GM18508 (cell line): ENCODE data around the gene SERPINB7.
"Not testable (repeated sequence)": the region's sequence is repeated elsewhere in the genome, so short reads cannot be mapped to it uniquely, and the experiment has no call there.

Source experiments
- ATAC-seq: cut with Tn5 transposase; IDR thresholded peaks from one replicate; pipeline ENCODE4 v1.9.1; 2021; ENCODE audit warnings: moderate number of reproducible peaks; ENCODE audit not compliant: insufficient read depth, unreplicated experiment

Gene SERPINB7

GRCh38 chr18:63775166-63775730 lies at the start of gene SERPINB7:
TSS of gene SERPINB7 (plus strand) at chr18:63775418. CDS start at chr18:63782373, 6,955 bp downstream.
- no peak for ATAC-seq

- ATAC-seq: no peak
These were observed 49.3 kb upstream of the SERPINB7 start for GRCh38 chr18:63725682-63726480.

- ATAC-seq: no peak
These were observed 44.4 kb upstream of the SERPINB7 start for GRCh38 chr18:63730773-63731172.

- ATAC-seq: no peak
These were observed 44.0 kb upstream of the SERPINB7 start for GRCh38 chr18:63731215-63731614.

- ATAC-seq: no peak
These were observed 38.3 kb upstream of the SERPINB7 start for GRCh38 chr18:63736876-63737275.

GRCh38 chr18:63741769-63742168 lies 33.4 kb upstream of the SERPINB7 start:
- ATAC-seq: no peak

GRCh38 chr18:63747006-63747405 lies 28.2 kb upstream of the SERPINB7 start:
- no peak for ATAC-seq

GRCh38 chr18:63749489-63749888 lies 25.7 kb upstream of the SERPINB7 start:
- ATAC-seq: no peak

- ATAC-seq: no peak
These were observed 22.6 kb upstream of the SERPINB7 start for GRCh38 chr18:63752636-63753035.

- ATAC-seq: no peak
These were observed 21.5 kb upstream of the SERPINB7 start for GRCh38 chr18:63753676-63754075.

GRCh38 chr18:63757541-63757940 lies 17.7 kb upstream of the SERPINB7 start:
- no peak for ATAC-seq

- no peak for ATAC-seq
These were observed 16.5 kb upstream of the SERPINB7 start for GRCh38 chr18:63758615-63759240.

GRCh38 chr18:63759786-63760185 lies 15.4 kb upstream of the SERPINB7 start:
- ATAC-seq: not testable (repeated sequence)

- no peak for ATAC-seq
These were observed 12.7 kb upstream of the SERPINB7 start for GRCh38 chr18:63762518-63762917.

- no peak for ATAC-seq
These were observed 11.2 kb upstream of the SERPINB7 start for GRCh38 chr18:63763831-63764600.

GRCh38 chr18:63765837-63766236 lies 9.4 kb upstream of the SERPINB7 start:
- no peak for ATAC-seq

- no peak for ATAC-seq
These were observed 1.7 kb upstream of the SERPINB7 start for GRCh38 chr18:63773551-63773950.

- ATAC-seq: no peak
These were observed 707 bp upstream of the SERPINB7 start for GRCh38 chr18:63774511-63774910.

GRCh38 chr18:63779386-63779785 lies 4.2 kb downstream of the SERPINB7 start:
- no peak for ATAC-seq

GRCh38 chr18:63783394-63783793 lies 8.2 kb downstream of the SERPINB7 start:
- peak; percentile 49 for ATAC-seq
